B cell (primary cell): ENCODE measurements around the gene BSG. TPM values are rescaled to one million over a fixed set of nuclear protein-coding genes. Genes with fewer than 3 reads are reported as not detected.

Experiments used
- ATAC-seq: fragments of 200-7000 bp; cut with Tn5 transposase; one replicate; pipeline ENCODE4 v1.10.0; 2021; ENCODE audit warnings: low read depth, mild to moderate bottlenecking, moderate number of reproducible peaks, moderate library complexity
- CTCF ChIA-PET: fragments of 350-600 bp; sonication (Branson Sonifier 250); formaldehyde crosslinking; loops from one replicate; lab custom pipeline; 2021; ENCODE audit warnings: antibody characterized with exemption, inconsistent platforms; lab: Charles Lee
- POLR2A ChIA-PET: fragments of 350-600 bp; sonication (Branson Sonifier 250); formaldehyde crosslinking; loops from one replicate; lab custom pipeline; 2021; ENCODE audit warnings: antibody characterized with exemption; lab: Charles Lee
- DNase-seq: peaks from one replicate; pipeline ENCODE4 v3.0.0; 2013
- H2AFZ ChIP-seq: 2 replicates; pipeline ENCODE4 v1.6.1; 2012; ENCODE audit warnings: mild to moderate bottlenecking, low read depth, low read length; ENCODE audit not compliant: insufficient read depth, poor library complexity, severe bottlenecking
- H3K27ac ChIP-seq, 2 donors: 1 replicate in 1 of 2; 2 replicates in 1 of 2; pipeline ENCODE4 v1.5.1; 2012 to 2013; ENCODE audit warnings: low read length in 2 of 2, mild to moderate bottlenecking in 2 of 2, moderate library complexity in 1 of 2
- H3K27me3 ChIP-seq, 4 experiments: fragments of 200-600 bp in 1 of 4; sonication (generic) in 1 of 4; replicated peaks in 1 of 4; 1 replicate in 2 of 4; 2 replicates in 2 of 4; pipeline versions ENCODE4 v1.6.1 to v1.7.0; 2013 to 2016; ENCODE audit warnings: low read length in 3 of 4, mild to moderate bottlenecking in 2 of 4, mixed read lengths in 1 of 4, moderate library complexity in 1 of 4; ENCODE audit not compliant: insufficient read depth in 4 of 4, control insufficient read depth in 3 of 4; ENCODE audit errors: control extremely low read depth in 1 of 4
- H3K36me3 ChIP-seq, 2 experiments: replicated peaks in 1 of 2; 1 replicate in 1 of 2; 2 replicates in 1 of 2; pipeline versions ENCODE4 v1.6.1 to v1.7.1; 2013; ENCODE audit warnings: low read length in 1 of 2; ENCODE audit not compliant: insufficient read depth in 2 of 2, control insufficient read depth in 1 of 2; ENCODE audit errors: control extremely low read depth in 1 of 2, extremely low read depth in 1 of 2
- H3K4me1 ChIP-seq, 2 donors: fragments of 200-600 bp in 1 of 2; sonication (generic) in 1 of 2; 1 replicate in 1 of 2; 2 replicates in 1 of 2; pipeline versions ENCODE4 v1.5.1 to v1.6.1; 2013 to 2017; ENCODE audit warnings: low read length in 2 of 2; ENCODE audit not compliant: control insufficient read depth in 2 of 2, insufficient read depth in 2 of 2
- H3K4me2 ChIP-seq: replicated peaks from 2 replicates; pipeline ENCODE3; 2012; ENCODE audit warnings: mild to moderate bottlenecking, low read depth, low read length; ENCODE audit not compliant: poor library complexity, severe bottlenecking
- H3K4me3 ChIP-seq, 5 experiments: fragments of 200-600 bp in 1 of 5; sonication (generic) in 1 of 5; 1 replicate in 3 of 5; 2 replicates in 2 of 5; pipeline versions ENCODE4 v1.5.1 to v1.7.0; 2011 to 2016; ENCODE audit warnings: low read length in 4 of 5, mild to moderate bottlenecking in 4 of 5, low read depth in 2 of 5, control low read depth in 1 of 5, moderate library complexity in 1 of 5; ENCODE audit not compliant: insufficient read depth in 1 of 5; ENCODE audit errors: control extremely low read depth in 1 of 5, extremely low read depth in 1 of 5
- H3K79me2 ChIP-seq: fragments of 200-600 bp; sonication (generic); one replicate; pipeline ENCODE4 v1.6.0; 2016; ENCODE audit warnings: low read length; ENCODE audit not compliant: control insufficient read depth, insufficient read depth
- H3K9ac ChIP-seq: fragments of 200-600 bp; sonication (generic); 2 replicates; pipeline ENCODE4 v1.6.1; 2017; ENCODE audit warnings: mild to moderate bottlenecking, low read length, moderate library complexity
- H3K9me3 ChIP-seq, 3 donors: one replicate each; pipeline versions ENCODE4 v1.6.1 to v1.7.1; 2013; ENCODE audit warnings: low read length in 2 of 3; ENCODE audit not compliant: control insufficient read depth in 2 of 3, insufficient read depth in 1 of 3; ENCODE audit errors: control extremely low read depth in 1 of 3
- H4K20me1 ChIP-seq: 2 replicates; pipeline ENCODE4 v1.6.0; 2012; ENCODE audit warnings: mild to moderate bottlenecking, low read length; ENCODE audit not compliant: insufficient read depth, control insufficient read depth, poor library complexity, severe bottlenecking
- H3K27ac Mint-ChIP-seq: one replicate; pipeline ENCODE4 v1.8.0; 2021; ENCODE audit warnings: mixed read lengths
- H3K27me3 Mint-ChIP-seq: one replicate; pipeline ENCODE4 v1.8.0; 2021; ENCODE audit warnings: mixed read lengths
- H3K4me1 Mint-ChIP-seq: one replicate; pipeline ENCODE4 v1.8.0; 2021; ENCODE audit warnings: mixed read lengths
- H3K4me3 Mint-ChIP-seq: one replicate; pipeline ENCODE4 v1.8.0; 2021; ENCODE audit warnings: mixed read lengths
- H3K9me3 Mint-ChIP-seq: one replicate; pipeline ENCODE4 v1.8.0; 2022; ENCODE audit warnings: mixed read lengths; ENCODE audit not compliant: insufficient read depth
- EZH2 ChIP-seq: IDR thresholded peaks from 2 replicates; pipeline ENCODE4 v1.6.1; 2012; ENCODE audit warnings: borderline replicate concordance, low read depth, mild to moderate bottlenecking, moderate library complexity, low read length; ENCODE audit not compliant: insufficient read depth, poor library complexity, severe bottlenecking
- WGBS: methylation state at CpG from one replicate; pipeline ENCODE4 v1.1.5; 2013; ENCODE audit warnings: missing lambda C conversion rate; ENCODE audit not compliant: insufficient coverage; 5-methylcytosine and 5-hydroxymethylcytosine counted together
- intact Hi-C: fragments of 100-400 bp; cut with micrococcal nuclease; formaldehyde crosslinking; loops from one replicate; pipeline ENCODE4 v1.10.0; 2022
- polyA plus RNA-seq: library from polyadenylated mRNA; depleted of rRNA; stranded (reverse); fragments of >200 nt; gene quantifications from 2 replicates; pipeline ENCODE4 v1.2.3, GENCODE V29; 2012
- total RNA-seq, 2 donors: library from RNA; stranded (reverse); fragments of 120-200 nt in 1 of 2; gene quantifications; 1 replicate in 1 of 2; 2 replicates in 1 of 2; pipeline versions ENCODE4 v1.2.3 to v1.2.4, GENCODE V29; 2013 to 2022
- TF ChIP-seq, protein P1 (sequence below): fragments of 200-600 bp; IDR thresholded peaks from one replicate; pipeline ENCODE4 v1.8.0; 2022; ENCODE audit warnings: antibody characterized with exemption, mild to moderate bottlenecking

The BSG gene
- total and polyA plus RNA-seq, 2 donors (not counting 1 experiment from before 2014, with no cell fraction given): 82.1 to 131 TPM

DNA sequence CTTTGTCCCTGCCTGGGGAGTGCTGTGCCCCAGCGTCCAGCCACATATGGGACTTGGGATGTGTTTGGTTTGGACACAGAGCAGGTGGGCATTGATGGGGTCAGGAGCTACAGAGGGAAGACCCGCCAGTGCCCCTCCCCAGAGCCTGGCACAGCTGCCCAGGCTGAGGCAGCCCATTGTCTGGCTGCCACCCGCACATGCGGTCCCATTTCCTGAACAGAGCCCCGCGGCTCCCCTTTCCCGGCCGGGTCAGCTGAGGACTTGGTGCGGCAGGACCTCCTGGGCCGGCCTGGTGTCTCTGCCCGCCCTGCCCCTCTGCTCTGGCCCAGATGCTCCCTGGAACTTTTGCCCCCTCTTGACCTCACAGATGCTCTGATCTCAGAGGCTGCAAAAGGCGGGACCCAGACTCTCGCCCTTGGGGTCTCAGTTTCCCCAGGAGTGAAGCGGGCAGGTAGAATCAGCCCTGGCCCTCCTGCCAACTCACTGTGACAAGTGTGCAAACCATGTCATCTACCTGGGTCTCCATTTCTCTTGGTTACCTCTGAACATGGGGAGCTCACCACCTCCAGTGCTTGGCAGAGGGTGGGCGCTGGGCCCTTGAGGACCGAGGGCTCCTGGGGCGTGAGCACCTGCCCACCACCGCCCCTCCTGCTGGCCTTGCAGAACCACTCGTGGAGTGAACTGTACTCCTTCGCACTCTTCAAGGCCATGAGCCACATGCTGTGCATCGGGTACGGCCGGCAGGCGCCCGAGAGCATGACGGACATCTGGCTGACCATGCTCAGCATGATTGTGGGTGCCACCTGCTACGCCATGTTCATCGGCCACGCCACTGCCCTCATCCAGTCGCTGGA, 35.1 kb downstream of the BSG start:
- Mint-ChIP-seq H3K4me3 (no peak overlapping the region), H3K9me3 (no peaks in the 10 kb centered on the region), H3K27me3 (no peaks in the 10 kb centered on the region), H3K27ac (no peak overlapping the region), H3K4me1 (peaks cover 11% of the 10 kb centered on the region)
- Histone ChIP-seq H3K4me2 (no peak overlapping the region), H3K27ac (no peak overlapping the region), H3K36me3 (no peaks in the 10 kb centered on the region), H3K9me3 (peaks cover 0 to 7% (median 0%) of the 10 kb centered on the region in 3 donors), H3K9ac (no peak overlapping the region), H3K27me3 (peaks cover 0 to 2% (median 0%) of the 10 kb centered on the region in 4 experiments), H4K20me1 (no peaks in the 10 kb centered on the region), H3K79me2 (no peaks in the 10 kb centered on the region), H2AFZ (no peak overlapping the region), H3K4me3 (no peak overlapping the region), H3K4me1 (peaks cover 11 to 30% of the 10 kb centered on the region in 2 donors)
- ChIA-PET CTCF (no interaction called here), POLR2A (no interaction called here)
- ATAC-seq (no peak), DNase-seq (no peak)
- intact Hi-C loops: no loop called here
- 90% methylated on average over 30 of the region's 30 CpGs for WGBS
- TF ChIP-seq, protein P1, sequence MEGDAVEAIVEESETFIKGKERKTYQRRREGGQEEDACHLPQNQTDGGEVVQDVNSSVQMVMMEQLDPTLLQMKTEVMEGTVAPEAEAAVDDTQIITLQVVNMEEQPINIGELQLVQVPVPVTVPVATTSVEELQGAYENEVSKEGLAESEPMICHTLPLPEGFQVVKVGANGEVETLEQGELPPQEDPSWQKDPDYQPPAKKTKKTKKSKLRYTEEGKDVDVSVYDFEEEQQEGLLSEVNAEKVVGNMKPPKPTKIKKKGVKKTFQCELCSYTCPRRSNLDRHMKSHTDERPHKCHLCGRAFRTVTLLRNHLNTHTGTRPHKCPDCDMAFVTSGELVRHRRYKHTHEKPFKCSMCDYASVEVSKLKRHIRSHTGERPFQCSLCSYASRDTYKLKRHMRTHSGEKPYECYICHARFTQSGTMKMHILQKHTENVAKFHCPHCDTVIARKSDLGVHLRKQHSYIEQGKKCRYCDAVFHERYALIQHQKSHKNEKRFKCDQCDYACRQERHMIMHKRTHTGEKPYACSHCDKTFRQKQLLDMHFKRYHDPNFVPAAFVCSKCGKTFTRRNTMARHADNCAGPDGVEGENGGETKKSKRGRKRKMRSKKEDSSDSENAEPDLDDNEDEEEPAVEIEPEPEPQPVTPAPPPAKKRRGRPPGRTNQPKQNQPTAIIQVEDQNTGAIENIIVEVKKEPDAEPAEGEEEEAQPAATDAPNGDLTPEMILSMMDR: no peak
- TF ChIP-seq EZH2: no peak
